NCI-H2196 treated with DMSO at 0.1 percent for 48 hours (cell line): ENCODE results near the gene PTGFRN.
A peak's percentile ranks its signal among the peaks of the same experiment; 100 is the strongest.
"Not testable (repeated sequence)": the region's sequence is repeated elsewhere in the genome, so short reads cannot be mapped to it uniquely, and the experiment has no call there.

Experiments used
- DNase-seq: peaks from one replicate; lab custom pipeline; 2025; ENCODE audit not compliant: unreplicated experiment; lab: John Stamatoyannopoulos, UW

The PTGFRN gene

DNA sequence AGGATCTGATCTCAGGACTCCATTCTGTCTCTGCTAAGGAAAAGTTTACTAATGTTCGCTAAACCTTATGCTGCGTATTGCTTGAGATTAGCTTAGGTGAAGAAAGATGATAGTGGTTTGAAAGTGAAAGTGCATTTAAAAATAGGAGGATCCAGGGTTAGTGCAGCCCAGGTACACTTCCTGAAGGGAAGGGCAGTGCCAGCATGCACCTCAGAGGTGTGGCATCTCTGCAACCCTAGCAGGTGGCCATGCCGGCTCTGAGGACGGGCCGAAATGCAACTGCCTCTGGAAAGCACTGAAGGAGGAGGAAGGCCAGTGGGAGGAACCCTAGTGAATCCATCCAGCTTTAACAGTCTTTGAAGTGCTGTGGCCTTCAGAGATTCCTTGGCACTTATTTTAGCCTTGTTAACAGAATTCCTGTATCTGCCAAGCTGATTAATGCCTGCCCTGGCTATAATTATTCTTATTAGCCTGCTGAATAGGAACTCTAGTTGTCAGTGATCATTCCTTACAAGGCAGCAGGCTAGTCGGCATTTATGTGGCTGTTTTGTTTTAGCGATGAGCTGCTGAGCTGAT lies 5.5 kb downstream of the PTGFRN start:
- no peak for DNase-seq

DNA sequence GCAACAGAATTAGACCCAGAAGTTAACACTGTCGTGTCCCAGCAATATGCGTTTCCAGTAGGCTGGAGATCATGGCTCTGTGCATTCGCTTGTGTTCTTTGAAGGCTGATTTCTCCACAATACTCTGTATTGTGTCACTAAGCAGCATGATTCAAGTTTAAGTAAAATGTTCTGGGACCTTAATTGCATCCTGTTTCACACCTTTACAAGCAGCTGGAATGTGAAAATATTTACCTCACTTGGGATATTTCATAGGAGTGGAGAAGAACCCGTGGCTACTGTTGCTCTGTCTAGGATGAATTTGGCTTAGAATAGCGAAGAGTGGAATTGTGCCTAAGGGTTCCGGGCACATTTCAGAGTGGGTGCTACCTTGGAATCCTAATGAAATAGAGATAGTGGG lies 6.3 kb downstream of the PTGFRN start:
- DNase-seq, result no peak

DNA sequence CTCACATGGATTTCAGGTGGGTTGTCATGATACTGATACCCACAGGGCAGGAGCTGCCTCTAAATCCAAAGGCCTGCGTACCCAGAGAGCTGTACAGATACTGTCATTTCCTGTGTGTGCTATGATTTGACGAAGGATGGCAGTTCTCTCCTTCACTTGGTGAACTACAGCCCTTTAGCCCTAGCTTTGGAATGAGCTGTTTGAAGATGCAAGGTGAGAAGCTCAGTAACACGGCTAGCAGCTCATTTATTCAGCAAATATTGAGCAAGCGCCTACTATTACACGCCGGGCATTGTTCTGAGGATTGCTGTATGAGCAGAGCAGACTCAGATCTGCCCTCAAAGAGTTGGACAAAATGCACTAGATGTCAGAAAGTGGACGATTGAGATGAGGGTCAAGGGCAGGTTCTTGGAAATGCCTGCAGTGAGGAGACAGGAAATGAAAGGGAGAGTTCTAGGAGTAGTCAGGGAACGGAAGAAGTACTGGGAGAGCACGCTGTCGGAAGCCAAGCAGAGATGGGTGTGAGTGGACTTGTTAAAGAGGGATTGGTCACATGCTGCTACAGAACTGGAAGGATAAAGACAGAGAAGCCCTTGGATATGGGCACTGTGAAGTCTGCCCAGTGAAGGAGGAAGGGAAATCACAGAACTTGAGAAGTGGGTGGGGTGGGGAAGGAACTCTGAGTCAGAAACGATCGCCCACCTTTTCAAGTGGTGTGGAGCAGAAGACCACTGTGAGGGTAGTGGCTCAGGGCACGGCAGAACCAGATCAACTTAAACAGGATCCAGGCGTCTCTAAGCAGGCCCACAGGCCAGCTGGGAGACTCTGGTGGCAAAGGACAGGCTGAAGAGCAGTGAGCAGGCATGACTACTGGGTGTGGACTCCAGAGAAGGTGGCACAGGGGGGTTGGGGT lies 7.1 kb downstream of the PTGFRN start:
- DNase-seq, result no peak

DNA sequence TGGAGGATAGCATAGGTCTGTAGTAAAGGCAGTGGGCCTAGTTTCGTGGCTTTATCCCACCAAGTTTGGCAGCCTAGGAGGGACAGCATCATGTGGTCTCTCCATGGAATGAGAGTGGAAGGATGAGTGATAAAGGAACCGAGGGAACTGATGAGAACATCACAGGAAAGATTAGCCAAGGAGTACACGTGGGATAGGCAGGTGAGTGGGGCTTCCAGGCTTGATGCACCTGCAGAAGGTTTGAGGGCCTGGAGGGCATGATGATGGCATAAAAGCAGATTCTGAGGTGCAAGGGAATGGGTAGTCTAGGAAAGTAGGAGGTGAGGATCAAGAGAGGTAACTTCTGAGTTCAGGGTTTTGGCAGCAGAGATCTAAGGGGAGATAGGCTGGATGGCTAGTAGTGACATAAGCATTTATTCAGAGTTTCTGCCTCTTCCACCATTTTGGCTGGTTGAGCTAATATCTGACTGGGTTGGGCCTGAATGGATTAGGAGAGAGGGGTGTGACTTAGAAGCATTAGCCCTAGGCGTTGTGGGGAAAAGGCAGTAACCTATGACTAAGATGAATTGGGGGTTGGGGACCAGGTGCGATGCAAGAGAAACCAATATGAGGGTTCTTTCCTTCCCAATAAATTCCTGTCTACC lies 9.1 kb downstream of the PTGFRN start:
- DNase-seq, result no peak

DNA sequence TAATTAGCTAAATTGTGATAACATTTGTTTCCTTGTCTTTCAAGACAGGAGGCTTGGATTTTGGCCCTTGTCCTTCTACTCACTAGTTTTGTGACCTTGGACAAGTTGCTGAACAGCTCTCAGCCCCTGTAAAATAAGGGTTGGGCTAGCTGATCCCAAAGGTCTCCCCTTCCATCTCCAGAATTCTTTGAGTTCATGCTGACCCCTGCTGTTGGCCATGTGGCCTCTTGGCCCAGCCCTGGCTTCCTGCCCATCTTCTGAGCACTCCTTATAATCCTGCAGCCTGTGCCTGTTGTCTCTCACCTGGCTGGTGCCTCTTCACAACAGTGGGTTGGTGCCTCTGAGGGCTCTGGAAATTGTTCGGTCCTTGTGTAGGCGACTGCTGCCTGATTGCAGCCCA lies 10.1 kb downstream of the PTGFRN start:
- peak; percentile 40 for DNase-seq

DNA sequence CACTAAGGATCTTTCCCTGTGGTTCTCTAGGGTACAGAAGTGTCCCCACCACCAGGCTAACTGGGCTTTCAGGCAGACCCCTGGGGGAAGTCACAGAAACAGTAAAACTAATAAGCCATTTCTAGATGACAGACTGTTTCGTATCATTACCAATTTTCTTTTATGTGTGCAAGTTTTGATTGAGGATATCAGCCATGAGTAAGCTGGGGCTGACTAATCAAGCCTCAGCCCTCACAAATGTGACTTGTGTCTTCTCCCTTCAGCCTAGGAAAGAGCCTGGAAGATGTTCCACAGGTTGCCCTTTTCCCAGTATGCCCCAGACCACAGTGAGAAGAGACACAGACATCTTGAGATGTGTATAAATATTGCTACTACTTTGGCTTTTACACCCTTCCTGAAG lies 10.5 kb downstream of the PTGFRN start:
- DNase-seq, result no peak

DNA sequence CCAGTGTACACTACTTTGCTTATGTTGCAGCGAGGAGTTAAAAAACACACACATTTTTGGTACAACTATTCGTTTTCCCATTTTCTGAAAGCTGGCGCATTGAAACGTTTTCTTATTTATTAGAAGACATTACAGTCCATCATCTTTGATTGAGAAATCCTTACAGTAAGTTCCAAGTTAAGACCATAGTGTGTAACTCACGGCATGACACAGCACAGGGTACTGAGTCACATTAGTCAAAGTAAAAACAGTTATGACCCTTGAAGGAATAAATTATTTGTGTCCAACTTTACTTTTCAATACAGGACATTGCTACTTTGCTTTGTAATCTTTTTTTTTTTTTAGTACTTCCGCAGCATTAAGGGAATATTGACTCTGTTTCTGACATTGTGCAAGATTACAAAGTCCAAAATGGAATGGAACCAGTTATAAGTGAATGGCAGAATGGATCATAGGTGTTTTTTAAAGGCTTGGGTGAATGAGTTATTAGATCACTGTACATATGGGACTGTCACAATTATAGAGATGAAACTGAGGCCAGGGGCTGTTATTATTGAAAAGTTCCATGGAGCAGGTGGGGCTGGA lies 11.7 kb downstream of the PTGFRN start:
- no peak for DNase-seq

DNA sequence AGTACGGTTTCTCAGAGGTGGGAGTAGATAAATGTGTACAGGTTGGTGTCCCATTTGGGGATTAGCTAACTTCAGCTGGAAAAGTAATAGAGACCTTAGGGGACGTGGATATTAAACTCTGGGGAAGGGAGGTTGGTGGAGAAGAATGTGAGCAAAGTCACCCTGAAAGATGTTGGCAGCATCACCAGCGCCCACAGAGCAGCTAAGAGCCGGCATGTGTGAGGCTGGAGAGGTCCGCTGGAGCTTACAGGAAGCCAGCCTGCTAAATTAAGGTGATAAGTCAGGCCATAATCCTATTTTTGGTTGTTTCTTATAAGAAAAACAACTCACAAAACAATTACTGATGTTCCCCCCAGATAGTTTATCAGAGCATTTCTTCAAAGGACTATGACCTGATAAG lies 12.2 kb downstream of the PTGFRN start:
- no peak for DNase-seq

DNA sequence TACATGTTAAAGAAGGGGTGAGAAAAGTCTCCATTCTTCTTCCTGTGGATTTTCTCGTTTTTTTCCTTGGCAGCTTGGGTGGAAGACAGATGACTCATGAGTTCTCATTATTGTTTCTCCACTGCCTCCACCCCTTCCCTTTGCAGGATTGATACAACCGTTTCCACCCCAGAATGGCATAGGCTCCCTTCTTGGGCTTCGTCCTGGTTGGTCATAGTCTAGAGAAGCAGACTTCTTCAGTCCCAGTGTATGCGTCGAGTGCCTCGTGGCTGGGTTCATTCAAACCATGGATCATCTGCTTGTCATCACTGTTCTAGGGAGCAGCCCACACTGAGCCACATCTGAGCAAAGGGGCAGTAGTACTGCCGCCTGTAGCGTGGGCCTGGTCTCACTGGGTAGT lies 13.7 kb downstream of the PTGFRN start:
- no peak for DNase-seq

DNA sequence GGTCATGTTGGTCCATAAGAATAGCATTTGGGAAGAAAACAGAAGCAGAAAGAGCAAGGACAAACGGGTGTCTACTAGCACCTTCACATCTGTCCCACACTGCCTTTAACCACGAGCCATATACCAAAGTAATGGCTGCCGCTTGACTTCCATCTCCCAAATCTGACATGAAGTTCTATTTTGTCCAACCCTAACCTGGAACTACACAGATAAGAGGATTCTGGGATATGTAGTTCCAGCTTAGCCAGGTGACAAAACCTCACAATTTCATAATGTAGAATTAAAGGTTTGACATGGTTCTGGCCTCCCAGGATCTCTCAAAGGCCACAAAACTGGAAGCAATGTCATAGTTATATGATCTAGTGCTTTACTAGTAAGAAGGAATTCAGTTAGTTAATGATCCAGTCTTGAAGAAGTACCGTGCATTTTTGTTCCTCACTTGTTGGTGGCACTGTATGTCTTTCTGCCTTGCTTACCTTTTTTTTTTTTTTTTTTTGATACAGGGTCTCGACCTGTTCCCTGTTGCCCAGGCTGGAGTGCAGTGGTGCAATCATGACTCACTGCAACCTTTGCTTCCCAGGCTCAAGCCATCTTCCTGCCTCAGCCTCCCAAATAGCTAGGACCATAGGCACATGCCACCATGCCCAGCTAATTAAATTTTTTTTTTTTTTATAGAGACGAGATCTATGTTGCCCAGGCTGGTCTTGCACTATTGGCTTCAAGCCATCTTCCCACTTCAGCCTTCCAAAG lies 17.5 kb downstream of the PTGFRN start:
- no peak for DNase-seq

DNA sequence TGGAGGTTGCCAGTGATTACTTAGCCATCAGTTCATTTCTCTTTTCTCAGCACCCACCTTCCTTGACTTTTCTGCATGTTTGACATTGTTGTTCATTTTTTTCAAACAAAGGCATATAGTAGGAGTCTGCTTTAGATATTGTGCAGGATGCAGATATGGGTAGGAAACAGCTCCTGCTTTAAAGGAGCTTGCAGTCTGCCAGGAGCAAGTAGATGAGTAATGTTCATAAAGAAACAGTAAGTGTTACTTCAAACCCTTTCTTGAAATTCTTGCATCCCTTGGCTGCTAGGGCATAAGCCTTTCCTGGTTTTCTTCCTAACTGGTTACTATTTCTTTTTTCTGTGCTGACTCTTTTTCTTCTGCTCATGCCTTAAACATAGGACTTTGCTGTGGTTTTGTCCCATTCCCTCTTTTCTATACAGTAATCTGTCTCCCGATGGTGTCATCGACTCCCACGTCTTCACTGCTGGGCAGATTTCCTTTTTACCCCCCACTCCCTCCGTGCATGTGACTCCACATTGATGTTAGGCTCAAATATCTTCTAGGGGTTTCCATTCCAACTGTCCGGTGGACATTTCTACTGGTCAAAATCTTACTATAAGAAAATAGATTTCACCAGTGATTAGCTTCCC lies 20.4 kb downstream of the PTGFRN start:
- no peak for DNase-seq

DNA sequence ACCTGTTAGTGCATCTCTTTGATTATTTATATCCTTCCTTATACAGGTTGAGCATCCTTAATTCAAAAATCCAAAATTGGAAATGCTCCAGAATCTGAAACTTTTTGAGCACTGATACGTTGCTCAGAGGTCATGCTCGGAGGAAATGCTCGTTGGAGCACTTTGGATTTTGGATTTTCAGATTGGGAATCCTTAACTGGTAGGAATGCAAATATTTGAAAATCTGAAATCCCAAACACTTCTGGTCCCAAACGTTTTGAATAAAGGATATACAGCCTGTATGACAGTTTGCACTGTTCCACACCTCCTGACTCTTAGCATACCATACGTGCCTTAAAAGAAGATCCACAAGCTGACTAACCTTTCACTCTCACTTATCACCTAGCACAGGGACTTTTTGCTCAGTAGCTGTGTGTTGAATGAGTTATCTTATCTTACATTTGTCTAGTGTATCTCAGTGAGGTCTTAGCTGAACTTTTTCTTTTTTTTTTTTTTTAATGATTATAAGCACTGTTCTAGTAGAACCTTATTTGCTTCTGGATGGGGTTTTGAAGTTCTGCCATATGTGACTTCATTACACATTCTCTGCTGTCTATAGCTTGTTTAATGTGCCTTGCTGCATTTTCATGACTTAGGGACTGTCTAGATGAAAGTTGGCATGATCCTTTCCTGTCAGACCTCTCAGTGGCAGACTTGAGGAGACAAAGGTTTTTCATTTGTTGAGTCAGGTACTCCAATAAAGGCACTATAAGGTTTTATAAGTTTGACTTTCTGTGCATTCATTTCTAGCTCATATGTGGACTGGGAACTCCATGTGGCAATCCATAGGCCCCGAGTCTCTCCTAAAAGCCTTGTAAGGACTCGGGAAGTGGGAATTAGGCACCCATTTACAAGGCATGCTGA lies 21.6 kb downstream of the PTGFRN start:
- no peak for DNase-seq

DNA sequence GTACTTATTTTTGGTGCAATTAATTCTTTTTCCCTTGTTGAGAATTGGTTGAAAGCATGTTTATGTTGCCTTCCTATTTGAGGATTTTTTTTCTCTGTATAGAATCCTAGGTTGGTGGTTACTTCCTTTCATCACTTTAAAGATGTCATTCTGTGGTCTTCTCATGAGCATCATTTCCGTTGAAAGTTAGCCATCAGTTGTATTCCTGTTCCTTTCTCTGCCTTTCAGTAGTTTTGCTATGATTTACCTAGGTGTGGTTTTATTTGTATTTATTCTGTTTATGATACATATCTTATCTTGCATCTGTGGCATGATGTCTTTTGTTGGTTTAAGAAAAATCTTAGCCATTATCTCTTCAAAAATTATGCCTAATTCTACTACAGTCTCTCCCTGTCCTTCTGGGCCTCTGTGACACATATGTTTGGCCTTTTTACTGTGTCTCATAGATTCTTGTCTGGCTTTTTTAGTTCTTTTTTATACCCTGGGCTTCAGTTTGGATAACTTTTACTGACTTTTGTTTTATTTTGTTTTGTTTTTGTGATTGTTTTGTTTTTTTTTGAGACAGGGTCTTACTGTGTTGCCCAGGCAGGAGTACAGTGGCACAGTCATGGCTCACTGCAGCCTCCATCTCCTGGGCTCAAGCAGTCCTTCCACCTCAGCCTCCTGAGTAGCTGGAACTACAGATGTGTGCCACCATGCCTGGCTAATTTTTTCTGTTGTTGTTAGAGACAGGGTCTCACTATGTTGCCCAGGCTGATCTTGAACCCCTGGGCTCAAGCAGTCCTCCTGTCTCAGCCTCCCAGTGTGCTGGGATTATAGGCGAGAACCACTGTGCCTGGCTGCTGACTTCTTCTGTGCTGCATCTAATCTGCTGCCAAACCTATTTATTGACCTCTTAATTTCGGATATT lies 24.1 kb downstream of the PTGFRN start:
- DNase-seq, result no peak

DNA sequence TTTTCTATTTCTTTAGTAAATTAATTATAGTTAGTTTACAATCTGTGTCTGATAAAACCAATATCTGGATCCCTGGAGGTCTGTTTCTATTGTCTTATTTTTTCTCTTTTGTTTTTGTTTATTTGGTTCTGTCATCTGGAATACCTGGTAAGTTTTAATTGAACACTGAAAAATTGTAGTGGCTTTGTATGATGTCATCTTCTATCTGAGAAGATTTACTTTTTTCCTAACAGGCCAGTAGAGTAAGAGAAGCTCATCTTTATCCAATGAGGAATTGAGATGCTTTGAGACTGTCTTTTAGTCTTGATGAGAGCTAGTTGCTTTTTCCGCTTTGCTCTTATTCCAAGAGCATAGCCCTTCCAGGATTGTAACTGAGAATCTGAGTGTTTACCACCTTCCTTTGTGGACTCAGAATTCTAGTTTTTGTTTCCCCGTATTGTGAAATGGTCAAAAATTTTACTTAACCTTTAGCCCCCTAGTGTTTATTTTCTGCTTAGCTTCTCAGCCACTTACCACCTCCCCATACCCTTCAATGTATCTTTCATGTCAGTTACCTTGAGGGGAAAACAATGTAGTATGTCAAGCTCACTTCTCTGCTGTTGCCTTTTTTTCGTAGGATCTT lies 25.0 kb downstream of the PTGFRN start:
- DNase-seq, result no peak

DNA sequence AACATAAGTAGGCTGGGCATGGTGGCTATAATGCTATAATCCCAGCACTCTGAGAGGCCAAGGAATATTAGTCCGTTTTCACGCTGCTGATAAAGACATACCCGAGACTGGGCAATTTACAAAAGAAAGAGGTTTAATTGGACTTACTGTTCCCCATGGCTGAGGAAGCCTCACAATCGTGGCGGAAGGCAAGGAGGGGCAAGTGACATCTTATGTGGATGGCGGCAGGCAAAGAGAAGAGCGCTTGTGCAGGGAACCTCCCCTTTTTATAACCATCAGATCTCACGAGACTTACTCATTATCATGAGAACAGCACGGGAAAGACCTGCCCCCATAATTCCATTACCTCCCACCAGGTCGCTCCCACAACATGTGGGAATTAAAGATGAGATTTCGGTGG lies 28.5 kb downstream of the PTGFRN start:
- DNase-seq, result no peak

DNA sequence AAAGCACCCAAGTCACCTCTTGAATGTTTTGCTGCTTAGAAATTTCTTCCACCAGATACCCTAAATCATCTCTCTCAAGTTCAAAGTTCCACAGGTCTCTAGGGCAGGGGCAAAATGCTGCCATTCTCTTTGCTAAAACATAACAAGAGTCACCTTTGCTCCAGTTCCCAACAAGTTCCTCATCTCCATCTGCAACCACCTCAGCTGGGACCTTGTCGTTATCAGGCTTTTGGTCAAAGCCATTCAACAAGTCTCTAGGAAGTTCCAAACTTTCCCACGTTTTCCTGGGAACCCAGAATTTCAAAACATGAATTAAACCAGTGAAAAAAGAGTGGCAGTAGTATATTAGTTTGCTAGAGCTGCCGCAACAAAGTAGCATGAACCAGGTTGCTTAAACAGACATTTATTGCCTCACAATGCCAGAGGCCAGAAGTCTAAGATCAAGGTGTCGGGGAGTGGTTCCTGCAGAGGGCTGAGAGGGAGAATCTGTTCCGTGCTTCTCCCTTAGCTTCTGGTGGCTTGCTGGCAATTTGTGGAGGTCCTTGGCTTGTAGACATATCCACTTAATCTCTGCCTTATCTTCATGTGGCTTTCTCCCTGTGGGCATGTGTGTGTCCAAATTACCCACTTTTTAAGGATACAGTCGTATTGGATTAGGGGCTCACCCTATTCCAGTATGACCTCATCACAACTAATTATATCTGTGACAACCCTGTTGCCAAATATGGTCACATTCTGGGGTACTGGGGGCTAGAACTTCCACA lies 30.2 kb downstream of the PTGFRN start:
- not testable (repeated sequence) for DNase-seq

DNA sequence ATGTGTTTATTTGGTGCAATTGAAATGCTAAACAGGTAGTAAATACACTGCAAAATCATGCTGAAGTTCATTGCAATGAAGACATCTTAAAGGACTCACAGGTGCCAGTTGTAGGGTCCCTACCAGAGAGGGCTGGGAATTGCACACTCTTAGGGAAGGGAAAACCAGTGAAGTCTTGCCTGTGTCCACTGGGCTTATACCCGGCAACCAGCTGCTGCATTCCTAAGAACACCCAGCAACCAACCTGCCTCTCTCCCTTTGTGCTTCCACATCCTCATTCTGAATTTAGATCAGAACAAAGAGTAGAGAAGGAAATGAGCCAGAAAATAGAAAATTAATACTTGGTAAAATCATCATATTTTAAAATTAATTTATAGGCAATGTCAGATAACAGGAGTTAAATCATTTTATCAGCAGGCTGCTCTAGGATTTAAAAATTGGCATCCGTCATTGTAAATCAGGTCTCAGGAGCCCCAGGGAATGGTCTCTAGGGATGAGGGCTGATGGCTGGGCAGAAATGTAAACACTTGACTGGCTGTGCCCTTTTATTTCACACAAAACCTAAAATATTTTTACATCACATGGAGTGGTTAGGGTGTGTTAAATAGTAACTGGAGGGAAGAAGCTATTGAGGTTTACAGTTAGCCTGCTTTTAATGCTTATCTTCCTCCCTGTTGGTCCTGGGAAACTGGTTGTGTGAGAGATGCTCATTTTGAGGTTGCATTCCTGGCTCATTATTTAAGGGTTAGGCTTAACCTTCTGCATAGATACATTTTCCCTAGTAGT lies 31.3 kb downstream of the PTGFRN start:
- DNase-seq, result no peak
